CD4-positive, alpha-beta T cell treated with Interleukin-1 beta for 1 hour (primary cell): ENCODE measurements around the gene PDE4D.
A peak's percentile ranks its signal among the peaks of the same experiment; 100 is the strongest.

Experiments
- DNase-seq, 2 donors: peaks; one replicate each; pipeline ENCODE4 v3.0.0-alpha.2; 2020 to 2022

The PDE4D gene

DNA sequence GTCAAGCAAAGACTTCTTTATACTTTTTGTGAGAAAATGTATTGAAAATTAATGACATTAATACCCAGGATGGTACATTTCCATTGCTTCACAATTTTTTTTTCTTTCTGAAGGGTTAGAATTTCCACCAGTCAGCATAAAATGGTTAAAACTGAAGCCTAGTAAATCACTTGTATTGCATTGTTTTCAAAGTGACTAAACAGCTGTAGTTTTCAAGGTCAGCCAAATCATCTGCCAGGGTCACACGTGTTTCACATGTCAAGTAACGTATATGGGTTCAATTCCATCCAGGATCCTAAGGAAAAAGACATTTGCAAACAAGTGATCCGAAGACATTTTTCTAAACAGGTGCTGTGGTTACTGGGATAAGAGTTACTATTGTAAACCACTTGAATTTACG, 736.5 kb downstream of the PDE4D start:
- no peak for DNase-seq

DNA sequence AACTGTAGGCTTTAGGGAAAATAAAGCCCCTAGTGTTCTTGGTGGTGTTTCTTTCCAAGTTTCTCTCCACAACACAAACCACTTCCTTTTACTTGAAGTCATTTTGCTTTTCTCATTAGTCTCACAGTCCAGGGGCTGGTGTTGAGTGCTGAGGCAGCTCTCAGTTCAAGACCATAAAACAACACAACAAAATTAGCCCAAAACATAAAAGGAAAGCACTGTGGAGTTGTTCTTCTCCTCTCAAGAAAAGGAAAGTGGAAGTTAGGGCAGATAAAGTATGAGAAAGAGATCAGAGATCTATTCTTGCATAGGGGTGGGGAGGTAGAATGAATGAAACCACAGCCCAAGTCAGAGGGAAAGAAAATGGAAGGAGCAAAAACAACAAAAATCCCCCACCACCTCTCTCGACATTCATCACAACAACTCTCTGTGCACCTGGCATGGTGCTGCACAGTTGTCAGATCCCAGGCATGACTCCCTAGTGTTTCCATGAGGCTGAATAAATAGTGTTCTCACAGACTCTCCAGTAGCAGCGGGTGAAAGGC, 740.8 kb downstream of the PDE4D start:
- no peak for DNase-seq

- no peak for DNase-seq
These were observed 742.2 kb downstream of the PDE4D start for GRCh38 chr5:59151162-59151889.

GRCh38 chr5:59149827-59150226, 743.7 kb downstream of the PDE4D start:
- DNase-seq: no peak

DNA sequence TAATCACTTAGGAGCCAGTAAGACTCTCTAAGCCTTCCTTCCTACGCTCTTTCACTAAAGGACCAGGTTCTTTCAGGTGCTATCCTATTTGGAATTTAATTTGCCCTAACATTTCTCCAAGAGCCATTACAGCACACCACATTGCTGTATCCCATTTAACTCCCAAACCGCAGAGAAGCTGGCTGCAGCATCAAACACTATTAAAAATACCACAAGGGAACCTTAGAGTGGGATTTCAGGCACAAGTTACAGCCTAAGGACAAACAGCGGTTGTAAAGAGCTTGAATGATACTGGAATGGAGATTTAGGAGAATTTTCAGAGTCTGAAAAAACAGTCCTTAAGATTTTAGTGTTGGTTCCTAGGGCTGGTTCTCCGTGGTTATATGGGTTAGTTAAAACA, 744.3 kb downstream of the PDE4D start:
- DNase-seq: no peak

DNA sequence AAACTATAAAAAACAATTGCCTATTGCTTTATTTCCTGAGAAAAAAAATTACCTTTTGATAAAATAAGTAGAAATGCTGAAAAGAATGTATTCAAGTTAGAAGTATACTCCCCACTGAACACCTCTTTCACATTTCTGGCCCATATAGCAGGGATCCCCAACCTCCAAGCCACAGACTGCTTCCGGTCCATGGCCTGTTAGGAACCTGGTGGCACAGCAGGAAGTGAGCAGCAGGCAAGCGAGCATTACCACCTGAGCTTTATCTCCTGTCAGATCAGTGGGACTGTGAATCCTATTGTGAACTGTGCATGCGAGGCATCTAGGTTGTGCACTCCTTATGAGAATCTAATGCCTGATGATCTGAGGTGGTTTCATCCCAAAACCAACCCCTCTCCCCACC, 746.8 kb downstream of the PDE4D start:
- DNase-seq: no peak

GRCh38 chr5:59143926-59144333, 749.6 kb downstream of the PDE4D start:
- DNase-seq: no peak

DNA sequence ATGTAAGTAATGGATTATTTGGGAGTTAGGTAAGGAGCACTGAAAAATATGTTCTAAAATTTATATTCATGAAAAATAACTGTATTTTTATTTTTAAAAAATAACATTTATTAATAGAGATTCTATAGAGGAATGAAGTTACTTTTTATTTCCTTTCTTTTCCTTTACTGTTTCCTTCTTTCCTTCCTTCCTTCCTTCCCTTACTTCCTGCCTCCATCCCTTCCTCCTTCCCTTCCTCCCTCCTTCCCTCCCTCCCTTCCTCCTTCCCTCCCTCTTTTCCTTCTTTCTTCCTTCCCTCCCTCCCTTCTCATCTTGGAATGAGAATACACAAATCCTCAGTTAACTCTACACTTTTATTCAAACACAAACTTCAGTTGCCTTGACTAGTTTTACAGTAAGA, 750.6 kb downstream of the PDE4D start:
- no peak for DNase-seq

DNA sequence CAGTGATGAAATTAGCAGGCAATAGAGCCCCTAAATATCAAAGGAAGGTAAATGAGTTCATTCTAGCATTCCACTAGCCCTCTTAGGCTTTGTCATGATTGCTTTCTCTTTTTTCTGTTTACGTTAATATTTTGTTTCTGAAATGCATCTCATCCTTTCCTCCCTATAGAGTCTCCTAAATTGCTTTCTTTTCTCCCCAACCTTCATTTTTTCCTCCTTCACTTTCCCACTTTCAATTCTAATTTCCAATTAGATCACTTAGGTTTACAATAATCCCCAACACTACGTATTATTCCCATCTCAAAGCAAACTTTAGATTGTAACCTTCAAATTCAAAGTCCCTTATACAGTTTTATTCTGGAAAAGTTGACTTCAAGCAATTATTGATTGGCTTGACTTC, 751.4 kb downstream of the PDE4D start:
- DNase-seq: no peak

GRCh38 chr5:59140133-59140532, 753.4 kb downstream of the PDE4D start:
- no peak for DNase-seq

DNA sequence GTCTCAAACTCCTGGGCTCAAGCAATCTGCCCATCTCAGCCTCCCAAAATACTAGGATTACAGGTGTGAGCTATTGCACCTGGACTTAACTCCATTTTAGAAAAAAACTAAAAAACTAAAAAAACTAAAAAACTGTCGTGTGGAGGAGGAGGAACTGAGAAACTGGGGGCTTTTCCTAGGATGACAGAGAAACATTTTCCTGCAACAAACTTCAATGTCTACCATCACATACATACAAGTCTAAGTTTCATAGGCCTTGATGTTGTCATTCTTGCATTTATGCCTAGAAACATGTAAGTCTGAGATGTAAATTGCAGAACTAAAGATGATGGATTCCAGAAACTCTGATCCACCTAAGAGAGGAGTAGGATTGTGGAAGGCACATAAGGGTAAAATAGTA, 753.8 kb downstream of the PDE4D start:
- no peak for DNase-seq

GRCh38 chr5:59138509-59138908, 755.0 kb downstream of the PDE4D start:
- DNase-seq: no peak

DNA sequence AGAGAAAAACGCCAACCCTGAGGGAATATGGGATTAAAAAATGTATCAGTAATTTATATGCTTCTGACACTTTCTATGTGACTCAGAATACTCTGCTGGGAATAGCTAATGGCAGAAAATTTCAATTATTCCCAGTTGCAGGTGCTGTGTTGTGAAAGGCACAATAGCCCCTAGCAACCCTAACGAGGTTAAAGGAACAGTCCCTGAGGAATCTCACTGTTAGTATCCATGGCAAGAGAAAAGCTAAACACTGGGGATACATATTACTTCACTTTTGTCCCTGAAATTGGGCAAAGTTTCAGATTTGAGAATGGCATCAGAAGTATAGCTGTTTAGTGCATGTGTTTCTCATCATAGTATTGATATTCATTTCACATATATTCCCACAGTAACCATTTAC, 755.7 kb downstream of the PDE4D start:
- DNase-seq: no peak

GRCh38 chr5:59136549-59136948, 757.0 kb downstream of the PDE4D start:
- DNase-seq: no peak

DNA sequence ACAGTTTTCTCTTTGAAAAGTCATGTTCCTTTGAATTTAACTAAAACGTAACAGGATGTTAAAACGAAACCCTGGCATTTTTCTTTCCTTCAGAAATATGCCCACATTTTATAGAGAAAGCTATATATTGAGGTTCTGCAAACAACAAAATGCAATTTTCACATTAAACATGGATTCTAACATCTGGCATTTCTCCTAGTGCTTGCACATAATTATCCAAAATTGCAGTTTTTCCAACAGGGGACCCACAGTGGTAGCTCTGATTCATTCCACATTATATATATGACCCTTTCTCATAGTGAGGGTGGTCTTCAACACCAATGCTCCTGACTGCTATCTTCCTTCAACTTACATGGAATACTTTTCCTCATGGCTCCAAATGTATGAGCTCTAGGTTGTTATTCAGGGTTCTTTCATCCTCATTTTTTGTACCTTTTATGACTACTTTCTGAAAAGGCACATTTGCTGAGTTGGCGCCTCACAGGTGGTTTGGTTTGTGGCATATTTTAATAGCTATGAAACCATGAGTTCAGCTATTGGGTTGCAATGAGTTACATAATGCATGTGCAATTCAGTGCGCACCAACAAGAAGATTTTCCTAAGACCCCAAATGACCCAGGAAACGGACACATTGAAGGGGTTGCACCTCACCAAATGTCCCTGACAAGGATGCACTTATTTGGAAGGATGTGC, 758.9 kb downstream of the PDE4D start:
- no peak for DNase-seq

GRCh38 chr5:59133764-59134261, 759.7 kb downstream of the PDE4D start:
- DNase-seq: no peak

DNA sequence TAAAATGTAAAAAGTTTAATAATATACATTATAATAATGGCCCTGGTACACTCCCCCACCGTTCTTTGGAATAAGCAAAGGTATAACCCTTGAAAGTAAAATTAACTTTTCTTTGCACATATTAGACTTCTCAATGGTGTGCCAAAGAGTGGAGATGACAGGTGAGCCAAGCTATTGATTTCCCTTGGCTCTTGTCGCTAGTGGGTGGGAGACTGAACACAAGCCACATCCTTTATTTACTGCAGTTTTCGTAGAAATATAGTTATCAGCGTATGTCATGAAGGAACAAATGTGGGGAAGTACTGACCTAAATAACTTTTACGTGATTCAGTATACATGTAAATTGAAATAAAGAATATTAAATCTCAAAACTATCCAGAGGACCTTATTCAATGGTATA, 761.4 kb downstream of the PDE4D start:
- DNase-seq: peak in 1 of 2 donors; percentile 56

DNA sequence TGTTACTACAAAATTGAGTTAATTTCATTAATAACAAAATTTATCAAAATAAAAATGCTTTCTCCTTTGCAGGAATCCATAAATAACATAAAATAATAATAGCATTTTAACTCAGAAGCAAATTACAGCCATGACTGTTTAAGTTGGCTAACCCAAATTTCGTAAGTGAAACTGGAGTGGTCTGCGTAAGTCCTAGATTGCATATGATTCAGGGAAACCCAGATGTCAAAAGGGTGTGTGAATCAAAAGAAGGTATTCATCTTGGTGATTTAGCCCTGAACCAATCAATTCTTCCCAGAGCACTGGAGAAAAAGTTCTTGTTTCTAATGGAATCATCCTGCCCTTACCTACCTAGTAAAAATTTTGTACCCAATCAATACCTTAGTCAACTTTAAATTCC, 763.1 kb downstream of the PDE4D start:
- no peak for DNase-seq

- DNase-seq: no peak
These were observed 764.8 kb downstream of the PDE4D start for GRCh38 chr5:59128646-59129290.

DNA sequence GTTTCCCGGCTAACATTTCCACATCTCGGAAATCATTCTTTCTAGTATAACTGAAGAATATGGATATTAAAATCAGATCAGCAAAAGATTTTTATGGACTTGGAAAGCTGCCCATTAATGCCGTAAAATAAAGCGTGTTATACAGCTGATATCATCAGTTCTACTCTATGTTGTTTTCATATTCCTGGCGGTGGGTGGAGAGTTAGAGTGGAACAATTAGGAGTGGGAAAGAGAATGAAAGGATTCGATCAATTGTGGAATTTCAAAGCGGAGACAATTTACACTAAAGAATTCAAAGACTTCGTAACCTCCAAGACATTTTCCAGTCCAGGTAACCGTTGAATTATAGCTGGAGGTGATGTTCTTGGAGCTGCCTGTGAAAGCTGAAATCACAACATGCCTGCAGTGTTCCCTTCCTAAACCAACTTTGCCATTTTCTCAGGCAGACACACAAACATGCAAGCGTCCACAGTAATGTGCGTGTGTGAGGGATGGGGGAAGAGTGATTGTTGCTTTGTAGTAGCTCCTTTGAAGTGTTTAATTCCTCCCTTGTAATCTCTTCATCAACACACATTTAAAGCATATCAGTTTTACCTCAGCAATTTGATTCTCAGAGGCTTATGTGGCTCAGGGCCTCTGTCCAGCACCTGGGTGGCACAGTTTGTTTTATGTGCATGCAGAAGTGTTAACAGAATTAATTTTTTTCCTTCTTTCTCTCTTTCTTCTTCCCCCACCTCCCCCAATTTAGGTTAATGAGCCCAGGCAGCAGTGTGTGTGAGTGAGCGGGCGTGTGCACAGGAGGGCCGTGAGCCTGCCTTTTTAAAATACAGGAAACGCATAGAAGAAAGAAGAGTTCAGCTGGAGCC, 766.6 kb downstream of the PDE4D start:
- no peak for DNase-seq

DNA sequence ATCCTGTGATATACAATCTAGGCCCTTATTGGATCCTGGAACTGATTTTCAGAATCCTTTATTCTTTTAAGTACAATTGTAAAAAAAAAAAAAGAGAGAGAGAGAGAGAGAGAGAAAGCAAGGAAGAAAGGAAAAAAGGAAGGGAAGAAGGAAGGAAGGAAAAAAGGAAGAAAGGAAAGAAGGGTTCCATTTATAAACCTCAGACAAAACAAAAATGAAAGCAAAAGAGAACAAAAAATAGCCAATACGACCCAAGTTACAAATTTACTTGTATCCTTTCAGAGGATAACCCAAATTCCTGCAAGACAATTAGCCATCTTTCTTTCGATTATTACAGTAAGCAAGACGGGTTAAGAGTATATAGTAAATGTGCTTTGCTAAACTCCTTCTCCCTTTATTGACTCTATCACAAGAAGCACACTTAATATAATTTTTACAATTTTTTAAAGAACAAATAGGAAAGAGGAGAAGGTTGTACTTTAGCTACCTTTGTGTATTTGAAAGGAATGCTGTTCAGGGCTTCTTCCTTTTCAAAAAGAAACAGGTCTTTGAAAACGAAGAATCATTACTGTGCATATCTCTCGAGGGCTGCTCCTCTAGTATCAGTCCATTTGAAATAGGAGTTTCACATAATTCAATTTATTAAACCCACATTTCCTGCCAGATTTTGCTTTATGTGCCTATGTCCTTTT, 767.4 kb downstream of the PDE4D start:
- peak in 1 of 2 donors; percentile 18 for DNase-seq
